ENCODE results near the gene C1QB.

DNA sequence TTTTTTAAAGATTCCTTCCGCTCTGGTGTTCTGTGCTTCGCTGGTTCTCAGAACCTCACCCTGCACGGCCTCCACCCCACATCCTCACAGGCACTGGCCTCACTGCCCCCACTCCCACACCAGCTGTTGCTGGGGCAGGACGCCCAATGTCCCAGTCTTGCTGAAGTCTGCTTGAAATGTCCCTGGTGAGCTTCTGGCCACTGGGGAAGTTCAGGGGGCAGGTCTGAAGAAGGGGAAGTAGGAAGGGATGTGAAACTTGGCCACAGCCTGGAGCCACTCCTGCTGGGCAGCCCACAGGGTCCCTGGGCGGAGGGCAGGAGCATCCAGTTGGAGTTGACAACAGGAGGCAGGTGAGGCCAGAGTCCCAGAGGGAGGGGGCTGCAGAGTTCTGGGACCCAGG is 16.7 kb upstream of the C1QB start, which contains the start of gene C1QA:
- TF ChIP-seq, protein P1, sequence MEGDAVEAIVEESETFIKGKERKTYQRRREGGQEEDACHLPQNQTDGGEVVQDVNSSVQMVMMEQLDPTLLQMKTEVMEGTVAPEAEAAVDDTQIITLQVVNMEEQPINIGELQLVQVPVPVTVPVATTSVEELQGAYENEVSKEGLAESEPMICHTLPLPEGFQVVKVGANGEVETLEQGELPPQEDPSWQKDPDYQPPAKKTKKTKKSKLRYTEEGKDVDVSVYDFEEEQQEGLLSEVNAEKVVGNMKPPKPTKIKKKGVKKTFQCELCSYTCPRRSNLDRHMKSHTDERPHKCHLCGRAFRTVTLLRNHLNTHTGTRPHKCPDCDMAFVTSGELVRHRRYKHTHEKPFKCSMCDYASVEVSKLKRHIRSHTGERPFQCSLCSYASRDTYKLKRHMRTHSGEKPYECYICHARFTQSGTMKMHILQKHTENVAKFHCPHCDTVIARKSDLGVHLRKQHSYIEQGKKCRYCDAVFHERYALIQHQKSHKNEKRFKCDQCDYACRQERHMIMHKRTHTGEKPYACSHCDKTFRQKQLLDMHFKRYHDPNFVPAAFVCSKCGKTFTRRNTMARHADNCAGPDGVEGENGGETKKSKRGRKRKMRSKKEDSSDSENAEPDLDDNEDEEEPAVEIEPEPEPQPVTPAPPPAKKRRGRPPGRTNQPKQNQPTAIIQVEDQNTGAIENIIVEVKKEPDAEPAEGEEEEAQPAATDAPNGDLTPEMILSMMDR (IDR thresholded peaks at IDR 0.05), result no peak
- peak in 1 of 3 donors; percentile 53 for TF ChIP-seq POLR2A (IDR thresholded peaks at IDR 0.05)

All from body of pancreas (tissue), 4 donors.